H4 (cell line): ENCODE results near the gene MPV17. TPM values are rescaled to one million over a fixed set of nuclear protein-coding genes. Genes with fewer than 3 reads are reported as not detected.

Experiments used
- DNase-seq: peaks from one replicate; pipeline ENCODE4 v3.0.0-alpha.2; 2015; ENCODE audit warnings: low spot score
- total RNA-seq: library from RNA; depleted of rRNA; stranded (reverse); fragments of >200 nt; shearing (Covaris generic); gene quantifications from 2 replicates; pipeline ENCODE4 v1.2.3, GENCODE V29; 2014; rRNA removed

Gene MPV17
- total RNA-seq, 1 experiment from 2014 or later = 61.7 TPM

GRCh38 chr2:27265536-27265870, 57.4 kb downstream of the MPV17 start:
- DNase-seq = no peak

- DNase-seq = peak; percentile 47
Observed at GRCh38 chr2:27264753-27265535, 58.0 kb downstream of the MPV17 start.

- no peak for DNase-seq
Observed at GRCh38 chr2:27264253-27264752, 58.6 kb downstream of the MPV17 start.

- DNase-seq = no peak
Observed at GRCh38 chr2:27263287-27264252, 59.3 kb downstream of the MPV17 start.

- DNase-seq = no peak
Observed at GRCh38 chr2:27262379-27263286, 60.3 kb downstream of the MPV17 start, which contains the start of gene SLC30A3. Gene SLC30A3, minus strand, starts transcription at chr2:27263047. Its CDS starts 141 bp downstream, at chr2:27262906.

- DNase-seq = no peak
Observed at GRCh38 chr2:27261926-27262298, 61.0 kb downstream of the MPV17 start.

GRCh38 chr2:27261241-27261925, 61.5 kb downstream of the MPV17 start:
- DNase-seq = no peak

Other genes with a start within 250 kb of the MPV17 start
- gene EMILIN1, start 244.5 kb downstream of the MPV17 start, total RNA-seq = 10.8 and 30.2 TPM in 2 replicates
- 0.14 and 0.48 TPM in 2 replicates for gene KHK, start 236.3 kb downstream of the MPV17 start, total RNA-seq
- gene CGREF1, start 204.0 kb downstream of the MPV17 start, total RNA-seq = 0.31 TPM in 1 of 2 replicates, not detected in the other
- 0.12 TPM in 1 of 2 replicates, not detected in the other for gene ABHD1, start 199.3 kb downstream of the MPV17 start, total RNA-seq
- gene PREB, start 188.5 kb downstream of the MPV17 start, total RNA-seq = 37.0 and 51.9 TPM in 2 replicates
- gene PRR30, start 183.7 kb downstream of the MPV17 start, total RNA-seq = not detected in 2 replicates
- gene TCF23, start 174.1 kb downstream of the MPV17 start, total RNA-seq = not detected in 2 replicates
- 196 and 202 TPM in 2 replicates for gene ATRAID, start 111.1 kb downstream of the MPV17 start, total RNA-seq
- gene SLC5A6, start 110.8 kb downstream of the MPV17 start, total RNA-seq = 22.6 and 26.2 TPM in 2 replicates
- gene CAD, start 105.7 kb downstream of the MPV17 start, total RNA-seq = 4.7 and 6.9 TPM in 2 replicates
- gene SLC30A3, start 60.0 kb downstream of the MPV17 start, total RNA-seq = 0.46 and 0.49 TPM in 2 replicates
- not detected in 2 replicates for gene DNAJC5G, start 47.7 kb downstream of the MPV17 start, total RNA-seq
- gene TRIM54, start 40.7 kb downstream of the MPV17 start, total RNA-seq = 0.35 TPM in 1 of 2 replicates, not detected in the other
- gene UCN, start 14.7 kb downstream of the MPV17 start, total RNA-seq = 0.53 TPM in 1 of 2 replicates, not detected in the other
- gene GTF3C2, start 33.7 kb upstream of the MPV17 start, total RNA-seq = 24.5 and 29.9 TPM in 2 replicates
- gene EIF2B4, start 47.2 kb upstream of the MPV17 start, total RNA-seq = 15.0 and 23.8 TPM in 2 replicates
- 79.6 and 84.6 TPM in 2 replicates for gene SNX17, start 47.5 kb upstream of the MPV17 start, total RNA-seq
- gene ZNF513, start 57.6 kb upstream of the MPV17 start, total RNA-seq = 1.4 and 2.8 TPM in 2 replicates
- gene PPM1G, start 86.5 kb upstream of the MPV17 start, total RNA-seq = 72.0 and 81.7 TPM in 2 replicates
- gene NRBP1, start 105.5 kb upstream of the MPV17 start, total RNA-seq = 99.9 and 102 TPM in 2 replicates
- gene KRTCAP3, start 119.3 kb upstream of the MPV17 start, total RNA-seq = not detected in 2 replicates
- 4.5 and 6.3 TPM in 2 replicates for gene IFT172, start 166.6 kb upstream of the MPV17 start, total RNA-seq
- 0.16 and 0.29 TPM in 2 replicates for gene FNDC4, start 172.1 kb upstream of the MPV17 start, total RNA-seq
- not detected in 2 replicates for gene GCKR, start 173.7 kb upstream of the MPV17 start, total RNA-seq